HepG2 (cell line): ENCODE measurements around the gene ACER3. TPM values are rescaled to one million over a fixed set of nuclear protein-coding genes. Genes with fewer than 3 reads are reported as not detected.

Source experiments
- ASH2L ChIP-seq: fragments of 300-600, 200-600 bp; sonication (generic); IDR thresholded peaks from 2 replicates; pipeline ENCODE4 v1.7.0; 2017; ENCODE audit warnings: low read depth, mild to moderate bottlenecking, moderate library complexity, mixed read lengths, low read length; ENCODE audit not compliant: insufficient read length
- CCDC6 ChIP-seq: sonication (generic); formaldehyde crosslinking; IDR thresholded peaks from 2 replicates; pipeline ENCODE4 v1.8.1; 2022; ENCODE audit warnings: mild to moderate bottlenecking, missing genetic modification reagents, moderate library complexity
- ESRRA ChIP-seq: sonication (generic); formaldehyde crosslinking; IDR thresholded peaks from 2 replicates; pipeline ENCODE4 v1.5.1; 2020; ENCODE audit warnings: mild to moderate bottlenecking, low read depth, missing genetic modification reagents
- FLYWCH1 ChIP-seq: sonication (generic); formaldehyde crosslinking; IDR thresholded peaks from 2 replicates; pipeline ENCODE4 v1.8.1; 2023; ENCODE audit warnings: mild to moderate bottlenecking, missing genetic modification reagents
- GLI4 ChIP-seq: sonication (generic); formaldehyde crosslinking; IDR thresholded peaks from 2 replicates; pipeline ENCODE4 v1.5.1; 2020; ENCODE audit warnings: missing genetic modification reagents, mild to moderate bottlenecking, moderate library complexity, borderline replicate concordance
- HOXD1 ChIP-seq: sonication (generic); formaldehyde crosslinking; IDR thresholded peaks from 2 replicates; pipeline ENCODE4 v1.5.0; 2020; ENCODE audit warnings: missing genetic modification reagents
- MIER2 ChIP-seq: IDR thresholded peaks from 2 replicates; pipeline ENCODE4 v1.6.1; 2016; ENCODE audit warnings: missing biosample characterization, missing genetic modification reagents
- NCOR1 ChIP-seq: fragments of 200-600 bp; sonication (generic); IDR thresholded peaks from 2 replicates; pipeline ENCODE4 v1.7.0; 2017; ENCODE audit warnings: antibody characterized with exemption, low read length, borderline replicate concordance
- POLR2AphosphoS2 ChIP-seq: IDR thresholded peaks from 2 replicates; pipeline ENCODE4 v1.6.1; 2011; ENCODE audit warnings: low read depth, low read length, improper control_type of control experiment
- RAD21 ChIP-seq: fragments of 450-650 bp; formaldehyde crosslinking; IDR thresholded peaks from 2 replicates; pipeline ENCODE4 v1.5.0; 2020; ENCODE audit warnings: mild to moderate bottlenecking
- TBX2 ChIP-seq: sonication (generic); formaldehyde crosslinking; IDR thresholded peaks from 2 replicates; pipeline ENCODE4 v1.5.0; 2020; ENCODE audit warnings: missing genetic modification reagents, mild to moderate bottlenecking, borderline replicate concordance
- ZFYVE20 ChIP-seq: sonication (generic); formaldehyde crosslinking; IDR thresholded peaks from 2 replicates; pipeline ENCODE4 v1.8.0; 2023; ENCODE audit warnings: low read depth, mild to moderate bottlenecking, moderate library complexity, missing genetic modification reagents, borderline replicate concordance
- ZNF260 ChIP-seq: sonication (generic); formaldehyde crosslinking; IDR thresholded peaks from 2 replicates; pipeline ENCODE4 v1.4.0; 2020; ENCODE audit warnings: missing genetic modification reagents, low read depth, mild to moderate bottlenecking, borderline replicate concordance
- ZNF282 ChIP-seq: fragments of 450-650 bp; IDR thresholded peaks from 2 replicates; pipeline ENCODE4 v1.6.1; 2018; ENCODE audit not compliant: partially characterized antibody
- ZNF335 ChIP-seq: sonication (generic); formaldehyde crosslinking; IDR thresholded peaks from 2 replicates; pipeline ENCODE4 v1.4.0; 2020; ENCODE audit warnings: missing genetic modification reagents
- ZNF496 ChIP-seq: sonication (generic); formaldehyde crosslinking; IDR thresholded peaks from 2 replicates; pipeline ENCODE4 v1.8.1; 2023; ENCODE audit warnings: mild to moderate bottlenecking, moderate library complexity, missing genetic modification reagents; ENCODE audit not compliant: insufficient replicate concordance
- ZNF543 ChIP-seq: sonication (generic); formaldehyde crosslinking; IDR thresholded peaks from 2 replicates; pipeline ENCODE4 v1.4.0; 2020; ENCODE audit warnings: mild to moderate bottlenecking, missing genetic modification reagents
- ZSCAN21 ChIP-seq: sonication (generic); formaldehyde crosslinking; IDR thresholded peaks from 2 replicates; pipeline ENCODE4 v1.8.0; 2022; ENCODE audit warnings: mild to moderate bottlenecking, missing genetic modification reagents, moderate library complexity, borderline replicate concordance
- polyA plus RNA-seq, 8 experiments: library from polyadenylated mRNA; depleted of rRNA in 3 of 8; stranded (reverse) in 7 of 8; unstranded in 1 of 8; fragments of >200 nt; fragmentation: Illumina TruSeq in 4 of 8; extraction: Trizol in 4 of 8; gene quantifications; 2 replicates each; pipeline versions ENCODE4 v1.2.1 to v1.2.3, GENCODE V29; 2011 to 2016; ENCODE audit warnings: low read depth in 4 of 8, missing spikeins in 1 of 8, mixed read lengths in 1 of 8; ENCODE audit not compliant: insufficient read depth in 1 of 8
- total RNA-seq, 5 experiments: library from RNA; depleted of rRNA; stranded (reverse); fragments of >200 nt; fragmentation: Illumina TruSeq; extraction: Trizol; gene quantifications; 2 replicates each; pipeline ENCODE4 v1.2.3, GENCODE V29; 2016; ENCODE audit warnings: low read depth in 1 of 5
- TF ChIP-seq, protein P1 (sequence below): sonication (generic); formaldehyde crosslinking; IDR thresholded peaks from 2 replicates; pipeline ENCODE4 v1.5.1; 2020; ENCODE audit warnings: mild to moderate bottlenecking, missing genetic modification reagents, borderline replicate concordance
- TF ChIP-seq, protein P2 (sequence below): IDR thresholded peaks from 2 replicates; pipeline ENCODE4 v1.6.1; 2016; ENCODE audit warnings: missing compliant biosample characterization, missing genetic modification reagents, borderline replicate concordance
- TF ChIP-seq, protein P3 (sequence below): sonication (generic); formaldehyde crosslinking; IDR thresholded peaks from 2 replicates; pipeline ENCODE4 v1.4.0; 2020; ENCODE audit warnings: mild to moderate bottlenecking, missing genetic modification reagents
- TF ChIP-seq, protein P4 (sequence below): sonication (generic); formaldehyde crosslinking; IDR thresholded peaks from 2 replicates; pipeline ENCODE4 v1.9.0; 2021; ENCODE audit warnings: missing genetic modification reagents, borderline replicate concordance
- TF ChIP-seq, protein P5 (sequence below): sonication (generic); formaldehyde crosslinking; IDR thresholded peaks from 2 replicates; pipeline ENCODE4 v1.4.0; 2020; ENCODE audit warnings: mild to moderate bottlenecking, missing genetic modification reagents

The ACER3 gene
- total and polyA plus RNA-seq, 2 of the 13 experiments (the other 11 are each of a cell fraction or from before 2014, with no cell fraction given) = 6.0 to 9.8 TPM

DNA sequence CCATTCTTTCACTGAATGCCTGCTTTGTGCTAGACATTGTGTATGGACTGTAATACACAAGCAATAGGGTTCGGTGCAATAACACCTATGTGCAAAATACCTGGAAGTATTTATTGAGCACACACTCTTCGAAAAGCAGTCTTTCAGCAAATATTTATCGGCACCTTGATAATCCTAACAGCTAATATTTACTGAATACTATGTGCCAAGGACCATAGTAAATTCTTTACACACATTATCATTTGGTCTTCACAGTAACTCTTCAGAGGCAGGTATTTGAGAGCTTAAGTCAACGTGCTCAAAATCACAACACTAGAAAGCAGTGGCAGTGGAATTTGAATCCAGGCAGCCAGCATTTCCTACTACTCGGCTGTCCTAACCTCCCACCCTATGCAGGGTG is 175.7 kb downstream of the ACER3 start (continued):
- TF ChIP-seq, protein P1, sequence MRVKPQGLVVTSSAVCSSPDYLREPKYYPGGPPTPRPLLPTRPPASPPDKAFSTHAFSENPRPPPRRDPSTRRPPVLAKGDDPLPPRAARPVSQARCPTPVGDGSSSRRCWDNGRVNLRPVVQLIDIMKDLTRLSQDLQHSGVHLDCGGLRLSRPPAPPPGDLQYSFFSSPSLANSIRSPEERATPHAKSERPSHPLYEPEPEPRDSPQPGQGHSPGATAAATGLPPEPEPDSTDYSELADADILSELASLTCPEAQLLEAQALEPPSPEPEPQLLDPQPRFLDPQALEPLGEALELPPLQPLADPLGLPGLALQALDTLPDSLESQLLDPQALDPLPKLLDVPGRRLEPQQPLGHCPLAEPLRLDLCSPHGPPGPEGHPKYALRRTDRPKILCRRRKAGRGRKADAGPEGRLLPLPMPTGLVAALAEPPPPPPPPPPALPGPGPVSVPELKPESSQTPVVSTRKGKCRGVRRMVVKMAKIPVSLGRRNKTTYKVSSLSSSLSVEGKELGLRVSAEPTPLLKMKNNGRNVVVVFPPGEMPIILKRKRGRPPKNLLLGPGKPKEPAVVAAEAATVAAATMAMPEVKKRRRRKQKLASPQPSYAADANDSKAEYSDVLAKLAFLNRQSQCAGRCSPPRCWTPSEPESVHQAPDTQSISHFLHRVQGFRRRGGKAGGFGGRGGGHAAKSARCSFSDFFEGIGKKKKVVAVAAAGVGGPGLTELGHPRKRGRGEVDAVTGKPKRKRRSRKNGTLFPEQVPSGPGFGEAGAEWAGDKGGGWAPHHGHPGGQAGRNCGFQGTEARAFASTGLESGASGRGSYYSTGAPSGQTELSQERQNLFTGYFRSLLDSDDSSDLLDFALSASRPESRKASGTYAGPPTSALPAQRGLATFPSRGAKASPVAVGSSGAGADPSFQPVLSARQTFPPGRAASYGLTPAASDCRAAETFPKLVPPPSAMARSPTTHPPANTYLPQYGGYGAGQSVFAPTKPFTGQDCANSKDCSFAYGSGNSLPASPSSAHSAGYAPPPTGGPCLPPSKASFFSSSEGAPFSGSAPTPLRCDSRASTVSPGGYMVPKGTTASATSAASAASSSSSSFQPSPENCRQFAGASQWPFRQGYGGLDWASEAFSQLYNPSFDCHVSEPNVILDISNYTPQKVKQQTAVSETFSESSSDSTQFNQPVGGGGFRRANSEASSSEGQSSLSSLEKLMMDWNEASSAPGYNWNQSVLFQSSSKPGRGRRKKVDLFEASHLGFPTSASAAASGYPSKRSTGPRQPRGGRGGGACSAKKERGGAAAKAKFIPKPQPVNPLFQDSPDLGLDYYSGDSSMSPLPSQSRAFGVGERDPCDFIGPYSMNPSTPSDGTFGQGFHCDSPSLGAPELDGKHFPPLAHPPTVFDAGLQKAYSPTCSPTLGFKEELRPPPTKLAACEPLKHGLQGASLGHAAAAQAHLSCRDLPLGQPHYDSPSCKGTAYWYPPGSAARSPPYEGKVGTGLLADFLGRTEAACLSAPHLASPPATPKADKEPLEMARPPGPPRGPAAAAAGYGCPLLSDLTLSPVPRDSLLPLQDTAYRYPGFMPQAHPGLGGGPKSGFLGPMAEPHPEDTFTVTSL (CRISPR knock-in tag) = peak; percentile 68; the same call in 1 of the 2 replicates
- TF ChIP-seq HOXD1 (CRISPR knock-in tag) = peak; percentile 66; the same call in 1 of the 2 replicates
- no peak for TF ChIP-seq ZFYVE20 (CRISPR knock-in tag)
- TF ChIP-seq, protein P2, sequence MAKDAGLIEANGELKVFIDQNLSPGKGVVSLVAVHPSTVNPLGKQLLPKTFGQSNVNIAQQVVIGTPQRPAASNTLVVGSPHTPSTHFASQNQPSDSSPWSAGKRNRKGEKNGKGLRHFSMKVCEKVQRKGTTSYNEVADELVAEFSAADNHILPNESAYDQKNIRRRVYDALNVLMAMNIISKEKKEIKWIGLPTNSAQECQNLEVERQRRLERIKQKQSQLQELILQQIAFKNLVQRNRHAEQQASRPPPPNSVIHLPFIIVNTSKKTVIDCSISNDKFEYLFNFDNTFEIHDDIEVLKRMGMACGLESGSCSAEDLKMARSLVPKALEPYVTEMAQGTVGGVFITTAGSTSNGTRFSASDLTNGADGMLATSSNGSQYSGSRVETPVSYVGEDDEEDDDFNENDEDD (CRISPR knock-in tag) = no peak
- no peak for TF ChIP-seq ZNF496
- TF ChIP-seq, protein P3, sequence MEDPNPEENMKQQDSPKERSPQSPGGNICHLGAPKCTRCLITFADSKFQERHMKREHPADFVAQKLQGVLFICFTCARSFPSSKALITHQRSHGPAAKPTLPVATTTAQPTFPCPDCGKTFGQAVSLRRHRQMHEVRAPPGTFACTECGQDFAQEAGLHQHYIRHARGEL (CRISPR knock-in tag) = no peak
- TF ChIP-seq ZNF543 (CRISPR knock-in tag) = no peak
- TF ChIP-seq, protein P4, sequence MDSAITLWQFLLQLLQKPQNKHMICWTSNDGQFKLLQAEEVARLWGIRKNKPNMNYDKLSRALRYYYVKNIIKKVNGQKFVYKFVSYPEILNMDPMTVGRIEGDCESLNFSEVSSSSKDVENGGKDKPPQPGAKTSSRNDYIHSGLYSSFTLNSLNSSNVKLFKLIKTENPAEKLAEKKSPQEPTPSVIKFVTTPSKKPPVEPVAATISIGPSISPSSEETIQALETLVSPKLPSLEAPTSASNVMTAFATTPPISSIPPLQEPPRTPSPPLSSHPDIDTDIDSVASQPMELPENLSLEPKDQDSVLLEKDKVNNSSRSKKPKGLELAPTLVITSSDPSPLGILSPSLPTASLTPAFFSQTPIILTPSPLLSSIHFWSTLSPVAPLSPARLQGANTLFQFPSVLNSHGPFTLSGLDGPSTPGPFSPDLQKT (CRISPR knock-in tag) = no peak
- no peak for TF ChIP-seq ZNF335 (CRISPR knock-in tag)
- no peak for TF ChIP-seq RAD21 (CRISPR knock-in tag)
- peak; percentile 98 for TF ChIP-seq TBX2 (CRISPR knock-in tag)
- TF ChIP-seq CCDC6 (CRISPR knock-in tag) = no peak
- no peak for TF ChIP-seq POLR2AphosphoS2
- TF ChIP-seq ZNF282 = no peak
- no peak for TF ChIP-seq ZSCAN21 (CRISPR knock-in tag)
- TF ChIP-seq, protein P5, sequence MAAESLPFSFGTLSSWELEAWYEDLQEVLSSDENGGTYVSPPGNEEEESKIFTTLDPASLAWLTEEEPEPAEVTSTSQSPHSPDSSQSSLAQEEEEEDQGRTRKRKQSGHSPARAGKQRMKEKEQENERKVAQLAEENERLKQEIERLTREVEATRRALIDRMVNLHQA = no peak
- no peak for TF ChIP-seq FLYWCH1
- TF ChIP-seq MIER2 (CRISPR knock-in tag) = no peak
- TF ChIP-seq NCOR1 = 0 out of 2 replicates have a peak, but pooled peaks have one; percentile 37
- TF ChIP-seq ESRRA (CRISPR knock-in tag) = no peak
- TF ChIP-seq ZNF260 (CRISPR knock-in tag) = no peak
- no peak for TF ChIP-seq ASH2L
- no peak for TF ChIP-seq GLI4 (CRISPR knock-in tag)
